ENCODE measurements around the gene CALHM5.

- TF ChIP-seq POLR2A (IDR thresholded peaks at IDR 0.05) = no peak
- no peak for TF ChIP-seq CTCF (IDR thresholded peaks at IDR 0.05)
Observed at GRCh38 chr6:116512111-116512559, 696 bp downstream of the CALHM5 start.

Data from vagina (tissue), 2 donors.